ENCODE results near the gene GIGYF2.
"Not testable (repeated sequence)": the region's sequence is repeated elsewhere in the genome, so short reads cannot be mapped to it uniquely, and the experiment has no call there.

Gene GIGYF2

DNA sequence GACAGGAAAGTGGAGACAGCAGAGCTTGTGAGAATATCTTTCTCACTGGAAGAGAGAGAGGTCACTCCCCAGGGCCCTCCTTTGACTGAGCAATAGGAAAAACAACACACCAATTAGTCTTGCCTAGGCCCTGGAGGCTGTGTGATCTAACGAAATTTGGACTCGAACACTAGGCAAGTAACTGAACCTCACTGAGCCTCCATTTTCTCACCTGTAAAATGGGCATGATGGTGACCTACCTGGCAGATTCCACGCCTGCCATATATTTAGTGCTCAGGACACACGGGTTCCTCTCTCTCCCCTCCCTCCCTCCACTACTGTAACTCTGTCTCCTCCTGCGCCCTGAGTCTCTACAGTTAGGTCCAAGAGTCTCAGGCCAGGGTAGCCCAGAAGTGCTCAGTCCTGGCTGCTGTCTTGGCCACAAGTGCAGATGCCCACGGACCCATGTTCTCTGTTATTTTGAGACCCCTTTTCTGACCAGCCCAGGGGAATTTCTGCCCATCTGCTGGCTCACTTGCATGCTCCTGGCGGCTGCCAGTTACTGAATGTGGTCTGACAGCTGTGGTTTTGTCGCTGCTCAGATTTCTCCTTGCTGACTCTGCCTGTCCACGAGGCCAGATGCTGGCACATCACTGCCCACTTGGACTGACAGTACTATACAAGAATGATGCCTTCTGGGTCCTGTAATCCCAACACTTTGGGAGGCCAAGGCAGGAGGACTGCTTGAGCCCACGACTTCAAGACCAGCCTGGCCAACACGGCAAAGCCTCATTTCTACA lies 9.6 kb upstream of the GIGYF2 start:
- DNase-seq: no peak

DNA sequence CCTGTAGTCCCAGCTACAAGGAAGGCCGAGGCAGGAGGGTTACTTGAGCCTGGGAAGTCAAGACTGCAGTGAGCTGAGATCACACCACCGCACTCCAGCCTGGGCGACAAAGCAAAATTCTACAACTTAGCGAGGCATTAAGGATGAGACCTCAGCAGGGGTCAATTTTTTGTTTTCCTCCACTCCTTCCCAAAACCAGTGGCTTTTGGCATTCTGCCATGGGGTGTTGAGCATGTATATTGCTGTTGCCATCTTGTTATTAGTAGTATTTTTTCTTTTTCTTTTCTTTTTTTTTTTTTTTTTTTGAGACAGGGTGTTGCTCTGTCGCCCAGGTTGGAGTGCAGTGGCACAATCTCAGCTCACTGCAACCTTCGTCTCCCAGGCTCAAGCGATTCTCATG lies 8.9 kb upstream of the GIGYF2 start:
- no peak for DNase-seq

DNA sequence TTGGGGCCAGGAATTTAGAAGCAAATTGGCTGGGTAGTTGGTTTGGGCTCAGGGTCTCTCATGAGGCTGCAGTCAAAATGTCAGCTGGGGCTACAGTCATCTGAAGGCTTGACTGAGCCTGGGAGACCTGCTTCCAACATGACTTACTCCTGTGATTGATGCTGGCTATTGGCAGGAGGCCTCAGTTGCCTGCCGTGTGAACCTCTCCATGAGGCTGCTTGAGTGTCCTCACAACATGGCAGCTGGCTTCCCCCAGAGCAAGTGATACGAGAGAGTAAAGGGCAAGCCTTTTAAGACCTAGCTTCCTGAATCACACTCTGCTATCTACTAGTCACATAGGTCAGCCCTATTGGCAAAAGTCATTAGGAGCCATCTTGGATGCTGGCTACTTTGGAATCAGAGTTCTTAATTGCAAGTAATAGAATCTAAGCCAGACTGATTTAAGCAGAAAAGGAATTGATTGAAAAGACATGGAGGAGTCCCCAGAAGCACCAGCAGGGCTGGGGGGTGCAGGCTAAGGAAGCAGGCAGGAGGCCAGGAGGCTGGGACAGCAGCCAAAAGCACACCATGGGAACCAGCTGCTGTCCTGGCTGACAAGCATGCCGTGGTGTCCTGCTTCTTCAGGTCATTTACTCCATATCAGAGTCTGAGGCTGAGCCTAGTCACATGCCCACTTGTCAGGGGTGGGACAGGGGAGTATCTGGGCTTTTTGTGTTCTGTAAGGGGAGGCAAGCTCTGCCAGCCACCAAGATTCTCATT lies 7.8 kb upstream of the GIGYF2 start:
- DNase-seq: no peak

DNA sequence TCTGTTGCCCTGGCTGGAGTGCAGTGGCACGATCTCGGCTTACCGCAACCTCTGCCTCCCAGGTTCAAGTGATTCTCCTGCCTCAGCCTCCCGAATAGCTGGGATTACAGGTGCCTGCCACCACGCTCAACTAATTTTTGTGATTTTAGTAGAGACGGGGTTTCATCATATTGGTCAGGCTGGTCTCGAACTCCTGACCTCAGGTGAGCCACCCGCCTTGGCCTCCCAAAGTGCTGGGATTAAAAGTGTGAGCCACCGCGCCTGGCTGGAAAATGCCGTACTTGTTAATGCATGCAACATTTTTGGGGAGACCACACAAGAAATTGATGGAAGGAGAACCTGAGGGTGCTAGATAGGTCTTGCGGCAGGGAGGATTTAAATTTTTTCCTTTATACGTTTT lies 6.0 kb upstream of the GIGYF2 start:
- DNase-seq: not testable (repeated sequence)

DNA sequence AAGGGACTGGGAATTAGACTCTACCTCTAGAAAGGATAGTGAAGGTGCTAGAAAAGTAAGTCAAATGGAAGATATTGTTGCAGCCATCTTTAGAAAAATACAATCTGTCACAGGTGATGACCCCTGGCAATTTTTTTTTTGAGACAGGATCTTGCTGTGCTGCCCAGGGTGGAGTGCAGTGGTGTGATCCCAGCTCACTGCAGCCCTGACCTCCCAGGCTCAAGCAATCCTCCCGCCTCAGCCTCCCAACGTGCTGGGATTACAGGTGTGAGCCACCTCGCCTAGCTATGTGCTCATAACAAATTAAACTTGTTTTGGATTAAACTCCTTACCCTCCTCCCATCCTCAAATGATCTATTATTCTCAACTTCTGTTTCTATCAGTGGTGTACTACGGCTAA lies 3.8 kb upstream of the GIGYF2 start:
- DNase-seq: no peak

DNA sequence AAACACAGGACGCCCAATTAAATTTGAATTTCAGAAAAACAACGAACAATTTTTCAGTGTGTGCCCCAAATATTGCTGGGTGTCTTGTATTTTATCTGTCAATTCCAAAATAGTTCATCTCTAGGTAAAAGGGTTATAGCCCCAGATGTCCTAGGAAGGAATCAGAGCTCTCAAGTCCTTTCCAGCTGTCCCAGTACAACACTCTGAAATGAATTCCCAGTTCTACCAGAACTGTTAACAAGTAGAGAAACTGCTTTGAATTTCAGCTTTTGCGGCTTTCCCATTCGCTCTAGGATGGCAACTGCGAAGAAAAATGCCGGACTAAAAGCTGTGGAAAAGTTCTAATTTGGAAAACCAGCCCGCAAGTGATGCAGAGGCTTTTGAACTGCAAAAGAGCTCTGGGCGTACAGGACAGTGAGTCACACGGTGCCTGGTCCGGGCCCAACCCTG lies 497 bp upstream of the GIGYF2 start:
- DNase-seq: no peak

DNA sequence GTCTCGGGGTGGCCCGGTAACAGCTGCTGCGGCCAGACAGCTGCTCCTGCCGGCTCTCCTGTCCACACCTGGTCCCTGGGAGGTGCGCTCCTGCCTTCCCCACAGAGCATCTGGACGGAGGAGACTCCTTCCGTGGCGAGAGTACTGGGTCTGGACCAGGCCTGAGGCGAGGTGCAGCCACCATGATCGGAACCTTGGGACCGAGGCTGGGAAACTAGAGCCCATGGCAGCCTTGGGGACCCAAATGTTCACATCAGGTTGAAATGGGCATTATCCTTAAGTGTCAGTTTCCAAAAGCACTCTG lies 628 bp downstream of the GIGYF2 start:
- DNase-seq: no peak

DNA sequence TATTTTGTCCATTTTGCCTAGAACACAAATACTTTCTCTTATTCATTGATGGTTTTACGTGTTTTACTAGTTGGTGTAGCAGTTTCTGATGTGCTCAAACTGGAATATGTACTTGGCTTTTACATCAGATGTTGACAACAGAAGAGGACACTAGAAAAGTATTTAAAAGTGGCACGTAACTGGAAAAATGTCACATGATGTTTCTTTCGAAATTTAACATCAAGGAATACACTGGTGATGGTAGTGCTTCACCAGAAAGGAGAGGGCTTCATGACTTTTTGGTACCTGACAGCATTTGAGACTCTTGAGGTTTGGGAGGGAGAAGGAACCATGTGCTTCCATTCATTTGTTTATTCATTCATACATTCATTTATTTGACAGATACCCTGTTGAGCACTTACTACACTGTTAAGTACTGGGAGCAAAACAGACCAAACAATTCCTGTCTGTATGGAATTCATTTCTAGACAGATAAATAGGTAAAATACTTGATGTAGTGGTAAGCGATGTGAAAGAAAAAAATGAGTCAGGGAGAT lies 1.5 kb downstream of the GIGYF2 start:
- DNase-seq: no peak

DNA sequence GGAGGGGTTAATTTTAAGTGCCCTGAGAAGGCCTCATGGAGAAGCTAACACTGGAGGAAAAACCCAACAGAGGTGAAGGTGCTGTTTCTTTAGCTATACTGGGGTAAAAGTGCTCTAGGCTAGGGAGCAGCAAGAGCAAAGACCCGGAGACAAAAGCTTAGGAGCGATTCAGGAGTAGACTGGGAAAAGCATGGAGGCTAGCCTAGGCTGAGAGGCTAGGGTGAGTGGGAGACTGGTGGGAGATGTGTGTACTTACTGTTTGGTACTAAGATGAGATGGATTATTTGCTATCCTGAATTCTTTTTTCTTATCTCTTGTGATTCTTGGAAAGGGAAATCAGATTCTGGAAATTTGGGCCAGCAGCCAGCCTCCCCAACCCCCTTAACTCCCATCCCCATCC lies 2.0 kb downstream of the GIGYF2 start:
- DNase-seq: no peak

DNA sequence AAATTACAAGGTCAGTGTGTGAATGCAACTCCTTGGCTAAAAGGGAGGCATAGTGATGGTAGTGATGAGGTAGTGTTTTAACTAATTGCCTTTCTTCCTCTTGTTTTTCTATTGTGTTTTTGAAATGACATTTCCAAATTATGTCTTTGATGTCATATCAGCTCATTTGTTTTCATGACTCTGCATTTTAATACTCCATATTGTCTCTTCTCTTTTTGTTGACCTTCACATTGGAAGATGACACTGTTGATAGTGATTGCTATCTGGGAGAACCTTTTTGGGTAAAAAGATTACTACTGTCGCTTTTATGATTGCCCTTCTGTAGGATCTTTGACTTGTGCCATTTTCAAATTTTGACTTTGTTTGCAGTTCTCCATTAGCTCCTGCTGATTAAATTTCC lies 3.0 kb downstream of the GIGYF2 start:
- DNase-seq: no peak

DNA sequence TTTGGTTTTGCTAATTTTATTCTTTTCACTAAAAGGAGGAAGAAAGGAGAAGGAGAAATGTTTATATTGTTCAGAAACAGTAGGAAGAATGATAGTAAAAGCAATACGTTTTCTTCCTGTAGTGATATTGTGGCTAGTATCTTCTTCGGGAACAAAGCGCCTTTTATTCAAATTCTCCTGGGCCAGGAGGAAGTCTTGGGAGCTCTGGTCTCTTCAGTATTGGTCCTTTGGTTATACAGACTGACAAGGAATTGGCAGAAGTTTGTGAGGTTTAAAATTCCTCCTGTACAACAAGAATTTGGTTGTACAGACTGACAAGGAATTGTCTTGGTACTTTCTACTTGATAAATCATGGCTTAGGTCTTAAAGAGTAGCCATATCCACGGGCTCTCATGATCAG lies 9.9 kb downstream of the GIGYF2 start:
- no peak for DNase-seq

DNA sequence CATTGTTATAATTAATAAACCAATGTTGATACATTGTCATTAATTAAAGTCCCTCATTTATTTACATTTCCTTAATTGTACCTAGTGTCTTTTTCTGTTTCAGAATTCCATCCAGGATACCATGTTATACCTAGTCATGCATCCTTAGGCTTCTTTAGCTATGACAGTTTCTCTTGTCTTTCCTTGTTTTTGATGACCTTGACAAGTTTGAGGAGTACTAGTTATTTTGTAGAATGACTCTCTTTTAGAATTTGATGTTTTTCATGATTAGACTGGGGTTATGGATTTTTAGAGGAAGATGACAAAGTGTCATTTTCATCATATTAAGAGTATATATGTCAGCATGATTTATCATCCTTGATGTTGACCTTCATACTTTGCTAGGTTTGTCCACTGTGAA lies 16.4 kb downstream of the GIGYF2 start:
- DNase-seq: no peak

DNA sequence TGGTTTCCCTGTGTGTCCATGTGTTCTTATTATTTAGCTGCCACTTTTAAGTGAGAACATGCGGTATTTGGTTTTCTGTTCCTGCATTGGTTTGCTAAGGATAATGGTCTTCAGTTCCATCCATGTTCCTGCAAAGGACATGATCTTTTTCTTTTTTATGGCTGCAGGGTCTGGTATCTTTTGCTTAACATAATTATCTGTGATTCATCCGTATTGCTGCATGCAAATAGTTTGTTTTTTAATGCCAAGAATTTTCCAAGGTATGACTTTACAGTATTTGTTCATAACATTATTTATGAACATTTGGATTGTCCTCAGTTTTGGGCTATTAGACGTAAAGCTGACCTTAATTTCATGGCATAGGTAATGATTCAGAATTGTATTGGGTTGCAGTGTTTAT lies 17.8 kb downstream of the GIGYF2 start:
- no peak for DNase-seq

DNA sequence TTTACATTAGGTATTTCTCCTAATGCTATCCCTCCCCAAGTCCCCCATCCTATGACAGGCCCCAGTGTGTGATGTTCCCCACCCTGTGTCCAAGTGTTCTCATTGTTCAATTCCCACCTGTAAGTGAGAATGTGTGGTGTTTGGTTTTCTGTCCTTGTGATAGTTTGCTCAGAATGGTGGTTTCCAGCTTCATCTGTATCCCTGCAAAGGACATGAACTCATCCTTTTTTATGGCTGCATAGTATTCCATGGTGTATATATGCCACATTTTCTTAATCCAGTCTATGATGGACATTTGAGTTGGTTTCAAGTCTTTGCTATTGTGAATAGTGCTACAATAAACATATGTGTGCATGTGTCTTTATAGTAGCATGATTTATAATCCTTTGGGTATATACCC lies 22.9 kb downstream of the GIGYF2 start:
- not testable (repeated sequence) for DNase-seq

DNA sequence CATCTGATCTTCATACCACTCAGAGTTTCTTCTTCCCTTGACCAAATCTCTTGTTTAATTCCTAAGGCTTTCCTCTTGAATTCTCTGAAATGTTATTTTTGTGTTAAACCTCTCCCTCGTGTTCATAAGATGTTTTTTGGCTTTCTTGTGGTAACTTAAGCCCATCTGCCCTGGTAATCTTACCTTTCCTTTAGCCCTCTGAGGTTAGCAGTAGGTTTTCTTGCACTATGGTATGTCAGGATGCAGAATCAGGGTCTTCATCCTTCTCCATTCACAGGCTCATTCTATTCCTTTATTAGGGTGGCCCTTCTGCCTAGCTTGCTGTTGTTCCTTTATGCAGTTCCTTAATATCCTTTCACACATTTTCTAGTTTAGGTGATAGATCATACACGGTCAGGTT lies 24.1 kb downstream of the GIGYF2 start:
- DNase-seq: no peak

DNA sequence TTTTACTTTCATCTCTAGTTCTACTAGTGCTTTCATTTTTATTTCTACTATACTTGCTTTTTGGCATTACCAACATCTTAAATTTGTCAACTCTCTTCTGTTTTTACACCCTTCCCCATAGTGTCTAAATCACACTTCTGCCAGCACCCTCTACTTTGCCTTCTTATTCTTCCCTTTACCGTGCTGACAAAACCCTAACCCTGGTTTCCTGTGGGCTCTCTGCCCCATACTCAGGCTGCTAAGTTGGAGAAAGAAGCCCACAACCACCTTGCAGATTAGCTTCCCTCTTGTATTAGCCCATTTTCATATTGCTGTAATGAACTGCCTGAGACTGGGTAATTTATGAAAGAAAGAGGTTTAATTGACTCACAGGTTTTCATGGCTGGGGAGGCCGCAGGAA lies 24.8 kb downstream of the GIGYF2 start:
- DNase-seq: no peak

DNA sequence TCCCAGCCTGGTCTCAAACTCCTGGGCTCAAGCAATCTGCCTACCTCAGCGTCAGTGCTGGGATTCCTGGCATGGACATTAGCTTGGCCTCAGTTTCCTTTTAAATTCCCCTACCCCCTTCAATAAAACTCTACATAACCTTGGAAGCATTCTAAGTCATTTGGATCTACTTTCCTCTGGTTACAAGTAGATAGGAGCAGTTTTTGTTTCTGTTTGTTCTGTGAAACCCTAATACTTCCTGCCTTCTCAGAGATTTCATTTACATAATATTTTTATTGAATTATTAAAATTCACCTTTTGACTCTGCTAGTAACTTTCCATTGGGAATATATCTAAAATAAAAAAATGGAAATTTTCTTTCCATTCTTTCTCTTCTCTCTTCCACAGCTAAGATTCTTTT lies 25.9 kb downstream of the GIGYF2 start:
- DNase-seq: no peak

DNA sequence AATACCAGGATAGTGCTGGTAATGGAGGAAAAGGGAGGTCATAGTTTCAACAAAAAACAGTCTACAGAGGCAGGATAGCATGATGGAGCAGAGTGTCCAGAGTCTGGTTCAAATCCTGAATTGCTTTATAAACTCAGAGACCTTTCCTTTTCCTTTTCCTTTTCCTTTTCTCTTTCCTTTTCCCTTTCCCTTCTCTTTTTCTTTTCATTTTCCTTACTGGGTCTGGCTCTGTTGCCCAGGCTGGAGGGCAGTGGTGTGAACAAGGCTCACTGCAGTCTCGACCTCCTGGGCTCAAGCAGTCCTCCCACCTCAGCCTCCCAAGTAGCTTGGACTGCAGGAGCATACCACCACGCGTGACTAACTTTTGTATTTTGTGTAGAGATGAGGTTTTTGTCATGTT lies 31.7 kb downstream of the GIGYF2 start:
- DNase-seq: no peak

DNA sequence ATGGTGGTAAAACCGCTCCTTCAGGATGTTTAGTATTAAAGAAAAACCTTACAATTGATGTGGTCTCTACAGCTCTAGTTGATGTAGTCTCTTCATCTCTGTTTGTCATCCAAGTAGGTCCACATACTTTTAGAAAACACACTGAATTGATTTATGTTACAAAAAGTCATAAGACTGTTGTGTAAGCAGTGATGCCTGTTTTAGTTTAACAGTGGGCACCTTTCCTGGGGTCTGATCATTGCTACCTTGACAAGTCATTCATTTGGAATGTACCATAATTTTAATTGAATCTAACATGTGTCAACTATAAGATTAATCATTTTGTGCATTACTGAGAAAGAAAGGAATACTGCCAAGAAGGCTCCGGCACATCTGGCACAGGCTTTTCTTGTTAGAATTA lies 34.3 kb downstream of the GIGYF2 start:
- DNase-seq: no peak

DNA sequence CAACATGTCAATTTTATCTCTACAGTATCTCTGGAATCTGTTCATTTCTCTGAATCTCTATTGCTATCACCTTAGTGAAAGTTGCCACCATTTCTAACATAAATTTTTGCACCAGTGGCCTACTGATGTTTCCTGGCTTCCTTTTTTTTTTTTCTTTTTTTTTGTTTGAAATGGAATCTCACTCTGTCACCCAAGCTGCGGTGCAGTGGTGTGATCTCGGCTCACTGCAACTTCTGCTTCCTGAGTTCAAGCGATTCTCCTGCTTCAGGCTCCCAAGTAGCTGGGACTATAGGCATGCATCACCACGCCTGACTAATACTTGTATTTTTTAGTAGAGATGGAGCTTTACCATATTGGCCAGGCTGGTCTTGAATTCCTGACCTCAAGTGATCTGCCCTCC lies 44.2 kb downstream of the GIGYF2 start:
- no peak for DNase-seq

DNA sequence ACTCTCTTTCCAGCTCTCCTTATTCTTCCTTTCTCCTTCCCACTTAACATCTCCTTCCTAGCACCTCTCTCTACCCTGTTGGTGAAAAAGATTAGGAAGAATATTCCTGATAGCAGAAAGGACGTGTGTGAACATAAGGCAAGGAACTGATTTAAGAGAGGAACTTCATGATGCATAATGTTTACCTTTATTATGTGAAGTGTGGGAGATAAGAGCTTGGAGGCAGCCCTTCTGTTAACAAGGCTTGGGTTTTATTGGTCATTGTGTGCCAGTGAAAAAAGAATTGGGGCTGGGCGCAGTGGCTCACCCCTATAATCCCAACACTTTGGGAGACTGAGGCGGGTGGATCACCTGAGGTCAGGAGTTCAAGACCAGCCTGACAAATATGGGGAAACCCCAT lies 44.8 kb downstream of the GIGYF2 start:
- no peak for DNase-seq

DNA sequence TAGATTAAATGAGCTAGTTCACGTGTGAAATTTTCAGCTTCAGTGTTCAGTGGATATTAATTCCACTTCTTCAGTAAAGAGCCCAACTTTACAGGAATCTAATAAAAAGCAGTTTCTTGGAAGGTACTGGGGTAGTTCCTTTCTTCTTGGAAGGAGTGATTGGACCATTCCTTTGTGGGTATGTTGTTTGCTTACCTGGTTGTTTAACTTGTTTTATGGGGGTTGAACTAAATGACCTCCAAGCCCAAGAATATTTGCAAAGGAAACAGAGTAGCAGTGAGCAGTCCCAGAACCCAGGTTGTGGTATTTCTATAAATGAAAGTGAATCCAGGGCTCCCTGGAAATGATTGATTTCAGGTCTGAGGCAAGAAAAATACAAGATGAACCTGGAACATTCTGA lies 47.8 kb downstream of the GIGYF2 start:
- no peak for DNase-seq

DNA sequence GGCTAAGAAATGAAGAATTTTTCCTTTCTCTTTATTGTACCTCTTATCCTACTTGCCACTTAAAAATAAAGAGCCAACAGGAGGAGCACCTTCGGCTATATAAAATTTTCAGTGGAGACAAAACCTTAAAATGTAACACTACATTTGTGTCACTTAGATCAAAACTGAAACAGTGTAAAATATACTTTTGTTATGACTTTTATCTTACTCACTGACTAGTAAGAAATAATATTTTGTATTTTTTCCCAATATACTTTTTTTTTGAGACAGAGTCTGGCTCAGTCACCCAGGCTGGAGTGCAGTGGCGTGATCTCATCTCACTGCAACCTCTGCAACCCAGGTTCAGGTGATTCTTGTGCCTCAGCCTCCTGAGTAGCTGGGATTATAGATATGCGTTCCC lies 50.9 kb downstream of the GIGYF2 start:
- no peak for DNase-seq

DNA sequence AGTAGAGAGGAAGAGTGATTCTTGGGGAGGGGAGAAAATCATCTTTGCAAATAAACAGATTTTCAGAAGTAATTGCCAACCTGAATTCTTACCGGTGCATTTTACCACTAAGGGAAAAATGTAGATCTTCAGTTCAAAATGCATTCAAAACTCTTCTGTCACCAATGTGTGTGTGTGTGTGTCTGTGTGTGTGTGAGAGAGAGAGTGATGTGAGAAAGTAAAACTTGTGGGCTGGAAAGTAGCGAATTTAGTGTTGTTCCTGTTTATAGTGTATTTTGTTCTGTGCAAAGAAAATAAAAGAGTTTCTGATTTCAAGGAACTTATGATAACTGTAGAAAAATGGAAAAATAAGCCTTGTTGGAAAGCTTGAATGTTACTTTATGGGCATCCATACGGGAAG lies 52.2 kb downstream of the GIGYF2 start:
- no peak for DNase-seq
